ENCODE data around the gene DLG5.

Gene DLG5

GRCh38 chr10:77810446-77811335 lies 115.9 kb downstream of the DLG5 start:
- TF ChIP-seq FOXP2 (optimal IDR thresholded peaks at IDR 0.05; ENCODE audit: borderline replicate concordance, extremely low read depth, extremely low read length, insufficient read depth) (no peak), POLR2AphosphoS5 (IDR thresholded peaks at IDR 0.05; ENCODE audit: low read depth, low read length) (no peak), TAF1 (IDR thresholded peaks at IDR 0.05; ENCODE audit: borderline replicate concordance, insufficient read depth, low read length) (no peak), REST (IDR thresholded peaks at IDR 0.05; ENCODE audit: insufficient read depth in 1 of 2, low read depth in 2 of 2, low read length in 2 of 2) (no peak), SIN3A (IDR thresholded peaks at IDR 0.05; ENCODE audit: borderline replicate concordance, insufficient read depth, low read length) (no peak)

- TF ChIP-seq TAF1 (IDR thresholded peaks at IDR 0.05; ENCODE audit: borderline replicate concordance, insufficient read depth, low read length) (no peak), SIN3A (IDR thresholded peaks at IDR 0.05; ENCODE audit: borderline replicate concordance, insufficient read depth, low read length) (no peak), REST (IDR thresholded peaks at IDR 0.05; ENCODE audit: insufficient read depth in 1 of 2, low read depth in 2 of 2, low read length in 2 of 2) (no peak), FOXP2 (optimal IDR thresholded peaks at IDR 0.05; ENCODE audit: borderline replicate concordance, extremely low read depth, extremely low read length, insufficient read depth) (no peak), POLR2AphosphoS5 (IDR thresholded peaks at IDR 0.05; ENCODE audit: low read depth, low read length) (no peak)
Observed at GRCh38 chr10:77809336-77809735, 117.2 kb downstream of the DLG5 start.

DNA sequence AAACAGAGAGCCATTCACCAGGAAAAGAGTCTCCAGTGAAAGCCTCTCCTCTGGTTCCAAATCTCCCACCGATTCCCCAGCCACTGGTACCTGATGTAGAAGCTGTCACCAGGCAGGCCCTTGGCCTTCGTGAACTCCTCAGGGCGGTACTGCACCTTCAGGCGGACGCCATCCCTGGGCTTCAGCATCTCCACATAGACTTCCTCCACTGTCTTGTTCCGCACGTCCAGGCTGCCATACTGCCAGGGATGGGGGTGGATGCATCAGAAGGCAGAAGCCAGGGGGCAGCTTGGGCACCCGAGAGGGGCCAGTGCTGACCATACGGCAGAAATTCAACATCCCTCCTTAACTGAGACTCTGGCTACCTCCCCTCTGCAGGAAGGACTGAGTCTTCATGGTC lies 118.8 kb downstream of the DLG5 start:
- TF ChIP-seq POLR2AphosphoS5 (IDR thresholded peaks at IDR 0.05; ENCODE audit: low read depth, low read length): no peak
- no peak for TF ChIP-seq SIN3A (IDR thresholded peaks at IDR 0.05; ENCODE audit: borderline replicate concordance, insufficient read depth, low read length)
- no peak for TF ChIP-seq REST (IDR thresholded peaks at IDR 0.05; ENCODE audit: insufficient read depth in 1 of 2, low read depth in 2 of 2, low read length in 2 of 2)
- TF ChIP-seq TAF1 (IDR thresholded peaks at IDR 0.05; ENCODE audit: borderline replicate concordance, insufficient read depth, low read length): no peak
- no peak for TF ChIP-seq FOXP2 (optimal IDR thresholded peaks at IDR 0.05; ENCODE audit: borderline replicate concordance, extremely low read depth, extremely low read length, insufficient read depth)

DNA sequence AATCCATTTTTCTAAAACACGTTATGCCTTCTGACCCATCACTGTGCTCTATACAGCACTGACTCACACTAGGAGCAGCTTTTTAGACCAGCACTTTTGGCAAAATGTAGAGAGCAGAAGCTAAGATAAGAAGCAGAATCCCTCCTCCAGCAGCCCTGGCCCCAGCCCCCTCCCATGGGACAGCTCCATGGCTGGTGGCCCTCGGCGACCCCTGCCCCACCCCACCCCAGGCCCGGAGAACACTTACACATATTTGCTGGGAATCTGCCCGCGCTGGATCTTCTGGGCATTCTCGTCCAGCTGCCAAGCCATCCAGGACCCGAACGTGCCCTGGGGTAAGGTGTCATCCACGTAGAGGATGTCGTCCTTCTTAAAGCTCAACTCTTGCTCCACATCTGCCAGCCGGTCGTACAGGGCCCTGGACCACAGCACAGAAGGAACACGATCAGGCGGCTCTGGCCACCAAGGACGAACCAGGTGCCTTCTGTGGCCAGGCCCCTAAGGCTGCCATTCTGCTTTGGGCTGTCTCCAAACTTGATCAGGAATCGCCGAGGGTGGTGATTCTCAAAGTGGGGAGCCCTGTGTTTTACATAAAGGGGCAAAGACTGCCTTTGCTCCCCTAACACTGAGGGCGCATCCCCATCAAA lies 119.9 kb downstream of the DLG5 start:
- no peak for TF ChIP-seq POLR2AphosphoS5 (IDR thresholded peaks at IDR 0.05; ENCODE audit: low read depth, low read length)
- no peak for TF ChIP-seq SIN3A (IDR thresholded peaks at IDR 0.05; ENCODE audit: borderline replicate concordance, insufficient read depth, low read length)
- no peak for TF ChIP-seq FOXP2 (optimal IDR thresholded peaks at IDR 0.05; ENCODE audit: borderline replicate concordance, extremely low read depth, extremely low read length, insufficient read depth)
- TF ChIP-seq REST (IDR thresholded peaks at IDR 0.05; ENCODE audit: insufficient read depth in 1 of 2, low read depth in 2 of 2, low read length in 2 of 2): no peak
- TF ChIP-seq TAF1 (IDR thresholded peaks at IDR 0.05; ENCODE audit: borderline replicate concordance, insufficient read depth, low read length): no peak

Measured in PFSK-1 (cell line).